ENCODE data around the gene SORCS2. TPM values are rescaled to one million over a fixed set of nuclear protein-coding genes. Genes with fewer than 3 reads are reported as not detected.

Gene SORCS2
- total RNA-seq, 1 experiment from 2014 or later, result 0.15 TPM

DNA sequence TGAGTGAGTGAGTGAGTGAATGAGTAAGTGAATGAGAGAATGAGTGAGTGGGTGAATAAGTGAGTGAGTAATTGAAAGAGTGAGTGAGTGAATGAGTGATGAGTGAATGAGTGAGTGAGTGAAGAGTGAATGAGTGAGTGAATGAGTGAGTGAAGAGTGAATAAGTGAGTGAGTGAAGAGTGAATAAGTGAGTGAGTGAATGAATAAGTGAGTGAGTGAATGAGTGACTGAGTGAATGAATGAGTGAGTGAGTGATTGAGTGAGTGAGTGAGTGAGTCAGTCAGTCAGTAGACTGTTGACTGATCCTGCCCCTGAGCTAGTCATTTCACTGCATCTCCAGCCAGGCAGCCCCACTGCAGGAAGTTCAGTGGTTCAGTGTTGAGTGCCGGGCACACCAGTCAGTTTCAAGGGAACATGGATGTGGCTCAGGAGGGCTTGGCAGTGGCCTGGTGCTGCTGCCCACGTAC lies 470.8 kb downstream of the SORCS2 start:
- CTCF ChIA-PET, result no interaction called here
- H3K36me3 ChIP-seq (ENCODE audit: control insufficient read depth, insufficient read depth, low read length), result no peaks in the 10 kb centered on the region
- no peaks in the 10 kb centered on the region for H3K4me1 ChIP-seq (ENCODE audit: control insufficient read depth, insufficient read depth, low read length)
- in situ Hi-C loops (cut with HindIII; ENCODE audit: low pct_unique_long_range_greater_than_20kb, low sequenced_read_pairs) (no loop called here), intact Hi-C loops (cut with micrococcal nuclease; ENCODE audit: unreplicated experiment) (no loop called here)
- H3K27me3 ChIP-seq (ENCODE audit: control insufficient read depth, insufficient read depth, low read length), result no peaks in the 10 kb centered on the region
- no peaks in the 10 kb centered on the region for H3K9me3 ChIP-seq (ENCODE audit: control insufficient read depth, insufficient read depth, low read depth, low read length)
- POLR2A ChIA-PET, result no interaction called here
- TF ChIP-seq, protein P1, sequence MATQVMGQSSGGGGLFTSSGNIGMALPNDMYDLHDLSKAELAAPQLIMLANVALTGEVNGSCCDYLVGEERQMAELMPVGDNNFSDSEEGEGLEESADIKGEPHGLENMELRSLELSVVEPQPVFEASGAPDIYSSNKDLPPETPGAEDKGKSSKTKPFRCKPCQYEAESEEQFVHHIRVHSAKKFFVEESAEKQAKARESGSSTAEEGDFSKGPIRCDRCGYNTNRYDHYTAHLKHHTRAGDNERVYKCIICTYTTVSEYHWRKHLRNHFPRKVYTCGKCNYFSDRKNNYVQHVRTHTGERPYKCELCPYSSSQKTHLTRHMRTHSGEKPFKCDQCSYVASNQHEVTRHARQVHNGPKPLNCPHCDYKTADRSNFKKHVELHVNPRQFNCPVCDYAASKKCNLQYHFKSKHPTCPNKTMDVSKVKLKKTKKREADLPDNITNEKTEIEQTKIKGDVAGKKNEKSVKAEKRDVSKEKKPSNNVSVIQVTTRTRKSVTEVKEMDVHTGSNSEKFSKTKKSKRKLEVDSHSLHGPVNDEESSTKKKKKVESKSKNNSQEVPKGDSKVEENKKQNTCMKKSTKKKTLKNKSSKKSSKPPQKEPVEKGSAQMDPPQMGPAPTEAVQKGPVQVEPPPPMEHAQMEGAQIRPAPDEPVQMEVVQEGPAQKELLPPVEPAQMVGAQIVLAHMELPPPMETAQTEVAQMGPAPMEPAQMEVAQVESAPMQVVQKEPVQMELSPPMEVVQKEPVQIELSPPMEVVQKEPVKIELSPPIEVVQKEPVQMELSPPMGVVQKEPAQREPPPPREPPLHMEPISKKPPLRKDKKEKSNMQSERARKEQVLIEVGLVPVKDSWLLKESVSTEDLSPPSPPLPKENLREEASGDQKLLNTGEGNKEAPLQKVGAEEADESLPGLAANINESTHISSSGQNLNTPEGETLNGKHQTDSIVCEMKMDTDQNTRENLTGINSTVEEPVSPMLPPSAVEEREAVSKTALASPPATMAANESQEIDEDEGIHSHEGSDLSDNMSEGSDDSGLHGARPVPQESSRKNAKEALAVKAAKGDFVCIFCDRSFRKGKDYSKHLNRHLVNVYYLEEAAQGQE (IDR thresholded peaks at IDR 0.05; ENCODE audit: insufficient read depth in 1 of 2, low read depth in 2 of 2, low read length in 1 of 2), result no peak
- TF ChIP-seq, protein P2, sequence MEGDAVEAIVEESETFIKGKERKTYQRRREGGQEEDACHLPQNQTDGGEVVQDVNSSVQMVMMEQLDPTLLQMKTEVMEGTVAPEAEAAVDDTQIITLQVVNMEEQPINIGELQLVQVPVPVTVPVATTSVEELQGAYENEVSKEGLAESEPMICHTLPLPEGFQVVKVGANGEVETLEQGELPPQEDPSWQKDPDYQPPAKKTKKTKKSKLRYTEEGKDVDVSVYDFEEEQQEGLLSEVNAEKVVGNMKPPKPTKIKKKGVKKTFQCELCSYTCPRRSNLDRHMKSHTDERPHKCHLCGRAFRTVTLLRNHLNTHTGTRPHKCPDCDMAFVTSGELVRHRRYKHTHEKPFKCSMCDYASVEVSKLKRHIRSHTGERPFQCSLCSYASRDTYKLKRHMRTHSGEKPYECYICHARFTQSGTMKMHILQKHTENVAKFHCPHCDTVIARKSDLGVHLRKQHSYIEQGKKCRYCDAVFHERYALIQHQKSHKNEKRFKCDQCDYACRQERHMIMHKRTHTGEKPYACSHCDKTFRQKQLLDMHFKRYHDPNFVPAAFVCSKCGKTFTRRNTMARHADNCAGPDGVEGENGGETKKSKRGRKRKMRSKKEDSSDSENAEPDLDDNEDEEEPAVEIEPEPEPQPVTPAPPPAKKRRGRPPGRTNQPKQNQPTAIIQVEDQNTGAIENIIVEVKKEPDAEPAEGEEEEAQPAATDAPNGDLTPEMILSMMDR (IDR thresholded peaks at IDR 0.05), result no peak
- TF ChIP-seq SIN3A (IDR thresholded peaks at IDR 0.05; ENCODE audit: borderline replicate concordance, insufficient read depth, low read depth, low read length), result no peak
- no peak for TF ChIP-seq POLR2AphosphoS5 (IDR thresholded peaks at IDR 0.05; ENCODE audit: low read depth, low read length)
- no peak for TF ChIP-seq TCF7L2 (IDR thresholded peaks at IDR 0.05; ENCODE audit: low read depth, low read length)
- H3K27ac ChIP-seq (ENCODE audit: low read length), result no peak overlapping the region
- DNase-seq (ENCODE audit: low read depth, low spot score) (no peak), ATAC-seq (peak; percentile 46; the same call in 1 of the 2 replicates)
- H3K4me3 ChIP-seq (ENCODE audit: low read depth in 2 of 2, low read length in 2 of 2), result no peak overlapping the region
- no TSS peak for BruUV-seq (replicated peaks)

DNA sequence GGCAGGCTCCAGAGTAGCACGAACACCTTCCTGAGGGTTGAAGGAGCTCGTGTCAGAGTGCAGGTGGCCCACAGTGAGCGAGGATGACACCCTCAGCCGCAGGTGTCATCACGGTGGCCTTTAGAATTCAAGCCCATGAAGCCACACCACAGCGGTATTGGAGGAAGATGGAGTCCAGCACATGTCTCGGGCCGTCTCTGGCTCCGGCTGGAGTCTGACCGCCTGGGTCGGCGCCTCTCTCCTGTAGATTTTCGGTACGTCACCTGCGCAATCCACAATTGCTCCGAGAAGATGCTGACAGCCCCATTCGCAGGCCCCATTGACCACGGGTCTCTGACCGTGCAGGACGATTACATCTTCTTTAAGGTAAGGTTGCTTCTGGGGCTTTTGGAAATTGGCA lies 471.8 kb downstream of the SORCS2 start:
- no peak overlapping the region for H3K4me3 ChIP-seq (ENCODE audit: low read depth in 2 of 2, low read length in 2 of 2)
- POLR2A ChIA-PET, result no interaction called here
- CTCF ChIA-PET, result no interaction called here
- H3K36me3 ChIP-seq (ENCODE audit: control insufficient read depth, insufficient read depth, low read length), result no peaks in the 10 kb centered on the region
- no peaks in the 10 kb centered on the region for H3K4me1 ChIP-seq (ENCODE audit: control insufficient read depth, insufficient read depth, low read length)
- H3K27me3 ChIP-seq (ENCODE audit: control insufficient read depth, insufficient read depth, low read length), result no peaks in the 10 kb centered on the region
- intact Hi-C loops (cut with micrococcal nuclease; ENCODE audit: unreplicated experiment) (no loop called here), in situ Hi-C loops (cut with HindIII; ENCODE audit: low pct_unique_long_range_greater_than_20kb, low sequenced_read_pairs) (no loop called here)
- BruUV-seq (replicated peaks), result no TSS peak
- H3K27ac ChIP-seq (ENCODE audit: low read length), result no peak overlapping the region
- DNase-seq (ENCODE audit: low read depth, low spot score) (no peak), ATAC-seq (no peak)
- TF ChIP-seq, protein P1 (IDR thresholded peaks at IDR 0.05; ENCODE audit: insufficient read depth in 1 of 2, low read depth in 2 of 2, low read length in 1 of 2), result no peak
- TF ChIP-seq, protein P2 (IDR thresholded peaks at IDR 0.05), result no peak
- no peak for TF ChIP-seq TCF7L2 (IDR thresholded peaks at IDR 0.05; ENCODE audit: low read depth, low read length)
- TF ChIP-seq SIN3A (IDR thresholded peaks at IDR 0.05; ENCODE audit: borderline replicate concordance, insufficient read depth, low read depth, low read length), result no peak
- H3K9me3 ChIP-seq (ENCODE audit: control insufficient read depth, insufficient read depth, low read depth, low read length), result no peaks in the 10 kb centered on the region

All from Panc1 (cell line).